ENCODE data around the gene OTUD3.
"Not testable (repeated sequence)": the region's sequence is repeated elsewhere in the genome, so short reads cannot be mapped to it uniquely, and the experiment has no call there.

The OTUD3 gene

GRCh38 chr1:19879227-19879626, 3.0 kb upstream of the OTUD3 start:
- H3K4me1 ChIP-seq (ENCODE audit: control insufficient read depth, insufficient read depth, low read depth, low read length) = no peaks in the 10 kb centered on the region
- no peak overlapping the region for H2BK12ac ChIP-seq (ENCODE audit: low read length in 2 of 2)
- no peaks in the 10 kb centered on the region for H3K27me3 ChIP-seq (ENCODE audit: control insufficient read depth in 1 of 2, insufficient read depth in 1 of 2, low read length in 2 of 2)
- H3K4me3 ChIP-seq (ENCODE audit: insufficient read depth in 1 of 2, low read depth in 1 of 2, low read length in 2 of 2) = no peak overlapping the region
- H3K4me2 ChIP-seq (ENCODE audit: low read length, poor library complexity, severe bottlenecking) = no peak overlapping the region
- H3K14ac ChIP-seq (ENCODE audit: low read length in 2 of 2) = no peak overlapping the region
- H3K27ac ChIP-seq (ENCODE audit: low read length, poor library complexity, severe bottlenecking) = no peak overlapping the region
- H2BK120ac ChIP-seq (ENCODE audit: low read depth, low read length) = no peak overlapping the region
- no peak overlapping the region for H2BK15ac ChIP-seq (ENCODE audit: low read depth, poor library complexity, severe bottlenecking)
- H3K18ac ChIP-seq (ENCODE audit: low read depth in 1 of 2, low read length in 2 of 2) = no peak overlapping the region
- H2AK5ac ChIP-seq (ENCODE audit: low read length, severe bottlenecking) = no peak overlapping the region
- H3K23ac ChIP-seq (ENCODE audit: low read length in 2 of 2) = no peak overlapping the region
- no peak overlapping the region for H2BK5ac ChIP-seq (ENCODE audit: low read depth, low read length, poor library complexity, severe bottlenecking)
- WGBS = 97% methylated on average over 4 of the region's 4 CpGs
- no peak overlapping the region for H2AFZ ChIP-seq (ENCODE audit: low read depth, low read length)
- DNase-seq = no peak
- H4K8ac ChIP-seq (ENCODE audit: low read length) = no peak overlapping the region
- no peak overlapping the region for H3K4ac ChIP-seq (ENCODE audit: low read depth in 1 of 2, low read length in 2 of 2)
- H3K36me3 ChIP-seq (ENCODE audit: control insufficient read depth in 1 of 2, insufficient read depth in 2 of 2, low read depth in 1 of 2, low read length in 2 of 2) = no peaks in the 10 kb centered on the region
- H3K79me1 ChIP-seq (replicated peaks; ENCODE audit: low read length, poor library complexity, severe bottlenecking) = peaks cover 2% of the 10 kb centered on the region
- H3K9ac ChIP-seq (ENCODE audit: low read length) = no peak overlapping the region
- H3K9me3 ChIP-seq (ENCODE audit: control insufficient read depth, low read length) = no peaks in the 10 kb centered on the region
- H4K91ac ChIP-seq (ENCODE audit: low read length) = no peak overlapping the region

GRCh38 chr1:19879661-19880060, 2.5 kb upstream of the OTUD3 start:
- Histone ChIP-seq H2AK5ac (ENCODE audit: low read length, severe bottlenecking) (no peak overlapping the region), H3K18ac (ENCODE audit: low read depth in 1 of 2, low read length in 2 of 2) (no peak overlapping the region), H3K9me3 (ENCODE audit: control insufficient read depth, low read length) (no peaks in the 10 kb centered on the region), H3K4me2 (ENCODE audit: low read length, poor library complexity, severe bottlenecking) (no peak overlapping the region), H3K14ac (ENCODE audit: low read length in 2 of 2) (no peak overlapping the region), H3K4me3 (ENCODE audit: insufficient read depth in 1 of 2, low read depth in 1 of 2, low read length in 2 of 2) (no peak overlapping the region), H3K27me3 (ENCODE audit: control insufficient read depth in 1 of 2, insufficient read depth in 1 of 2, low read length in 2 of 2) (no peaks in the 10 kb centered on the region), H3K9ac (ENCODE audit: low read length) (no peak overlapping the region), H2BK15ac (ENCODE audit: low read depth, poor library complexity, severe bottlenecking) (no peak overlapping the region), H3K23ac (ENCODE audit: low read length in 2 of 2) (no peak overlapping the region), H3K4me1 (ENCODE audit: control insufficient read depth, insufficient read depth, low read depth, low read length) (no peaks in the 10 kb centered on the region), H3K79me1 (replicated peaks; ENCODE audit: low read length, poor library complexity, severe bottlenecking) (peaks cover 2% of the 10 kb centered on the region), H2AFZ (ENCODE audit: low read depth, low read length) (no peak overlapping the region), H3K36me3 (ENCODE audit: control insufficient read depth in 1 of 2, insufficient read depth in 2 of 2, low read depth in 1 of 2, low read length in 2 of 2) (no peaks in the 10 kb centered on the region), H2BK12ac (ENCODE audit: low read length in 2 of 2) (no peak overlapping the region), H3K4ac (ENCODE audit: low read depth in 1 of 2, low read length in 2 of 2) (no peak overlapping the region), H4K8ac (ENCODE audit: low read length) (no peak overlapping the region), H2BK120ac (ENCODE audit: low read depth, low read length) (no peak overlapping the region), H2BK5ac (ENCODE audit: low read depth, low read length, poor library complexity, severe bottlenecking) (no peak overlapping the region), H3K27ac (ENCODE audit: low read length, poor library complexity, severe bottlenecking) (no peak overlapping the region), H4K91ac (ENCODE audit: low read length) (no peak overlapping the region)
- whole genome bisulfite sequencing = 92% methylated on average over 4 of the region's 4 CpGs
- DNase-seq = no peak

GRCh38 chr1:19880841-19881240, 1.4 kb upstream of the OTUD3 start:
- not testable (repeated sequence) for H3K79me1 ChIP-seq (replicated peaks; ENCODE audit: low read length, poor library complexity, severe bottlenecking); H4K91ac ChIP-seq (ENCODE audit: low read length); H3K4me1 ChIP-seq (ENCODE audit: control insufficient read depth, insufficient read depth, low read depth, low read length); H2AK5ac ChIP-seq (ENCODE audit: low read length, severe bottlenecking); H2BK15ac ChIP-seq (ENCODE audit: low read depth, poor library complexity, severe bottlenecking); DNase-seq; H4K8ac ChIP-seq (ENCODE audit: low read length); H2BK5ac ChIP-seq (ENCODE audit: low read depth, low read length, poor library complexity, severe bottlenecking); H3K23ac ChIP-seq (ENCODE audit: low read length in 2 of 2); H2BK12ac ChIP-seq (ENCODE audit: low read length in 2 of 2); H3K18ac ChIP-seq (ENCODE audit: low read depth in 1 of 2, low read length in 2 of 2); H3K27ac ChIP-seq (ENCODE audit: low read length, poor library complexity, severe bottlenecking); H2AFZ ChIP-seq (ENCODE audit: low read depth, low read length); H3K4me2 ChIP-seq (ENCODE audit: low read length, poor library complexity, severe bottlenecking); H3K14ac ChIP-seq (ENCODE audit: low read length in 2 of 2); H3K4me3 ChIP-seq (ENCODE audit: insufficient read depth in 1 of 2, low read depth in 1 of 2, low read length in 2 of 2); H3K9me3 ChIP-seq (ENCODE audit: control insufficient read depth, low read length); H3K36me3 ChIP-seq (ENCODE audit: control insufficient read depth in 1 of 2, insufficient read depth in 2 of 2, low read depth in 1 of 2, low read length in 2 of 2); H3K9ac ChIP-seq (ENCODE audit: low read length); H3K27me3 ChIP-seq (ENCODE audit: control insufficient read depth in 1 of 2, insufficient read depth in 1 of 2, low read length in 2 of 2); H2BK120ac ChIP-seq (ENCODE audit: low read depth, low read length); H3K4ac ChIP-seq (ENCODE audit: low read depth in 1 of 2, low read length in 2 of 2)
- 97% methylated on average over 4 of the region's 5 CpGs for WGBS

GRCh38 chr1:19884312-19884711, 2.1 kb downstream of the OTUD3 start:
- Histone ChIP-seq H3K27ac (ENCODE audit: low read length, poor library complexity, severe bottlenecking) (no peak overlapping the region), H2BK5ac (ENCODE audit: low read depth, low read length, poor library complexity, severe bottlenecking) (no peak overlapping the region), H3K4me3 (ENCODE audit: insufficient read depth in 1 of 2, low read depth in 1 of 2, low read length in 2 of 2) (peak overlapping the region in 1 of 2 experiments; percentile 98), H2BK15ac (ENCODE audit: low read depth, poor library complexity, severe bottlenecking) (no peak overlapping the region), H3K4ac (ENCODE audit: low read depth in 1 of 2, low read length in 2 of 2) (no peak overlapping the region), H3K36me3 (ENCODE audit: control insufficient read depth in 1 of 2, insufficient read depth in 2 of 2, low read depth in 1 of 2, low read length in 2 of 2) (peaks cover 3 to 11% of the 10 kb centered on the region in 2 experiments), H3K79me1 (replicated peaks; ENCODE audit: low read length, poor library complexity, severe bottlenecking) (peaks cover 6% of the 10 kb centered on the region), H4K91ac (ENCODE audit: low read length) (no peak overlapping the region), H3K23ac (ENCODE audit: low read length in 2 of 2) (no peak overlapping the region), H4K8ac (ENCODE audit: low read length) (no peak overlapping the region), H3K9me3 (ENCODE audit: control insufficient read depth, low read length) (no peaks in the 10 kb centered on the region), H2AK5ac (ENCODE audit: low read length, severe bottlenecking) (no peak overlapping the region), H2BK12ac (ENCODE audit: low read length in 2 of 2) (no peak overlapping the region), H2AFZ (ENCODE audit: low read depth, low read length) (no peak overlapping the region), H3K18ac (ENCODE audit: low read depth in 1 of 2, low read length in 2 of 2) (no peak overlapping the region), H3K4me2 (ENCODE audit: low read length, poor library complexity, severe bottlenecking) (no peak overlapping the region), H3K4me1 (ENCODE audit: control insufficient read depth, insufficient read depth, low read depth, low read length) (no peaks in the 10 kb centered on the region), H3K9ac (ENCODE audit: low read length) (peak overlapping the region; percentile 95), H2BK120ac (ENCODE audit: low read depth, low read length) (no peak overlapping the region), H3K27me3 (ENCODE audit: control insufficient read depth in 1 of 2, insufficient read depth in 1 of 2, low read length in 2 of 2) (no peaks in the 10 kb centered on the region), H3K14ac (ENCODE audit: low read length in 2 of 2) (no peak overlapping the region)
- no peak for DNase-seq
- WGBS = 100% methylated on average over 1 of the region's 2 CpGs

All from mesenchymal stem cell (in vitro differentiated cells and primary cell).